Lung (tissue), 16 donors: Measurements from ENCODE around the gene ERMARD. TPM values are rescaled to one million over a fixed set of nuclear protein-coding genes. Genes with fewer than 3 reads are reported as not detected.

Experiments used
- ATAC-seq: fragments of 200-7000 bp; cut with Tn5 transposase; one replicate; pipeline ENCODE4 v1.9.1; 2020; ENCODE audit warnings: moderate number of reproducible peaks; ENCODE audit not compliant: insufficient read depth, low FRiP score
- DNase-seq, 3 donors: peaks; one replicate each; pipeline ENCODE4 v3.0.0-alpha.2; 2013 to 2017
- H3K27ac ChIP-seq, 2 donors: one replicate each; pipeline ENCODE4 v1.5.1; 2013; ENCODE audit warnings: mild to moderate bottlenecking in 2 of 2, moderate library complexity in 2 of 2, control low read depth in 1 of 2, inconsistent platforms in 1 of 2, low read depth in 1 of 2, low read length in 1 of 2
- H3K27me3 ChIP-seq, 3 donors: one replicate each; pipeline ENCODE4 v1.5.1; 2013; ENCODE audit warnings: low read length in 2 of 3; ENCODE audit not compliant: control insufficient read depth in 3 of 3, insufficient read depth in 3 of 3
- H3K36me3 ChIP-seq, 4 donors: one replicate each; pipeline ENCODE4 v1.5.1; 2013; ENCODE audit warnings: low read length in 4 of 4, mild to moderate bottlenecking in 1 of 4, moderate library complexity in 1 of 4; ENCODE audit not compliant: control insufficient read depth in 4 of 4, insufficient read depth in 4 of 4
- H3K4me1 ChIP-seq, 5 donors: one replicate each; pipeline ENCODE4 v1.5.1; 2013; ENCODE audit warnings: low read length in 5 of 5, mild to moderate bottlenecking in 2 of 5, moderate library complexity in 1 of 5; ENCODE audit not compliant: control insufficient read depth in 5 of 5, insufficient read depth in 5 of 5
- H3K4me3 ChIP-seq: one replicate; pipeline ENCODE4 v1.5.1; 2013; ENCODE audit warnings: mild to moderate bottlenecking, control low read depth, moderate library complexity
- H3K9ac ChIP-seq, 2 donors: one replicate each; pipeline ENCODE4 v1.5.1; 2013; ENCODE audit warnings: low read length in 2 of 2, control low read depth in 1 of 2; ENCODE audit not compliant: insufficient read depth in 1 of 2
- H3K9me3 ChIP-seq, 4 donors: one replicate each; pipeline ENCODE4 v1.5.1; 2013; ENCODE audit warnings: low read length in 3 of 4, mild to moderate bottlenecking in 1 of 4, moderate library complexity in 1 of 4; ENCODE audit not compliant: control insufficient read depth in 4 of 4, insufficient read depth in 3 of 4
- WGBS, 2 donors: extraction: QIAGEN DNeasy Blood & Tissue Kit; methylation state at CpG; one replicate each; pipeline ENCODE4 v1.1.7; 2013; 5-methylcytosine and 5-hydroxymethylcytosine counted together
- long read RNA-seq, 5 donors: transcript quantifications; one replicate each; lab custom pipeline, GENCODE V29; 2026
- polyA plus RNA-seq, 2 donors: library from polyadenylated mRNA; stranded (reverse); fragments of 200-250 nt; gene quantifications; one replicate each; pipeline ENCODE4 v1.2.1, GENCODE V29; 2013
- total RNA-seq, 2 donors: library from RNA; depleted of rRNA in 1 of 2; stranded (reverse); fragments of >200 nt in 1 of 2; gene quantifications; one replicate each; pipeline ENCODE4 v1.2.1, GENCODE V29; 2014 to 2021
- TF ChIP-seq, protein P1 (sequence below): IDR thresholded peaks from 2 replicates; pipeline ENCODE4 v1.5.1; 2012; ENCODE audit warnings: mild to moderate bottlenecking; ENCODE audit errors: control extremely low read depth, extremely low read depth
- donor health status: control.
- donor health status: control.
- donor health status: Bipolar disorder and iron deficiency.
- donor health status: healthy.
- donor health status: DM: yes; HTN: yes; CAD: no.

Gene ERMARD
- 10 to 100 TPM; 24.7 to 41.0 TPM for total RNA-seq
- polyA plus RNA-seq: 10 to 100 TPM; 18.7 to 55.3 TPM
- long read RNA-seq, donor 1, partial matches to known transcripts: 15 of 18 reads
- long read RNA-seq, donor 1, other reads (novel, unspliced or antisense): 0 of 18 reads
- long read RNA-seq, donor 2: 0 reads
- long read RNA-seq, donor 3, partial matches to known transcripts: 0 of 3 reads
- long read RNA-seq, donor 3, other reads (novel, unspliced or antisense): 0 of 3 reads
- long read RNA-seq, donor 4, partial matches to known transcripts: 0 of 1 reads
- long read RNA-seq, donor 4, other reads (novel, unspliced or antisense): 0 of 1 reads
- long read RNA-seq, donor 5, partial matches to known transcripts: 8 of 14 reads
- long read RNA-seq, donor 5, other reads (novel, unspliced or antisense): 0 of 14 reads

DNA sequence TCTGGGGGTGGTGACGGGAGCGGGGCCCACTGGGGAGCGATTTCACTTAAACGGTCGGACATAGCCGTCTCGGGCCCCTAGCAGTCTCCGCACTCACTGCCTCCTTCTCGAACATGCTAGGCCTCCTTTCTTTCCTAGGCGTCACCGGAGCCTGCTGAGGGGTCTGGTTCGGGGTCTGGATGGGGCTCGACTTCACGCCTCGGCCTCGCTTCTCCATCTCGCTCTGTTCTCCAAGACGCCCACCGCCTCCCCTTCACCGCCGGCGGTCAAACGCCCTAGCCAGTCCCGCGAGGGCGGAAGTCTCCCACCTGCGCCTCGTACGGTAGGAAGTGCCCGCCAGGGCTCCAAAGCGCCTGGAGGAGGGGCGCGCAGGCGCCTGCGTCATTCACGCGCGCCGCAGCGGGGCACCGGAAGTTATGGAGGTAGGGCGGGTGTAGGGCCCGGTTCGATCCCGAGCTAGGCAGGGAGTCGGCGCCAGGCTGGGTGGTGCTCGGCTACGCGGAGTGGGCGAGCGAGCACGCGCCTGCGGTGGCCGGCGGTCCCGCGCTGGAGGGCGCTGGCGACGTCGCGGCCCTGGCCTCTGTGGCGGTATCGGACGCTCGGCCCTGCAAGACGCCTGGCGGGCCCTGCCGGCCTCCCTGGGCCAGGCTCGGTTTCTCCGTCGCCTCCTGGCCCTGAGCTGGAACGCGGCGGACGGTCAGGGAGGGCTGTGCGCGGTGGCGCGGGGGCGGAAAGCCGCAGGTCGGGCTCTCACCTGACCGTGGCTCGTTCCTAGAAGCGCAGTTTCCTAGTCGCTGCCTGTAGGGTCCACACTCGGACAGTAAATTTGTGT, at the start of gene ERMARD, which contains the start of gene DYNLT2:
Gene ERMARD, plus strand, starts transcription at position 381 of the 832 bp plus-strand sequence. Its CDS starts 36 bp downstream, at position 417.
Gene DYNLT2, minus strand, starts transcription at position 331 of the 832 bp plus-strand sequence. Its CDS starts 114 bp downstream, at position 217.
- DNase-seq (peak; percentile 95 to 97 (median 96)), ATAC-seq (peak; percentile 99)
- Histone ChIP-seq H3K9ac (peak within 1 kb of the TSS; percentile 85 to 99), H3K36me3 (peaks cover 0 to 3% (median under 1%) of the 10 kb centered on the region in 4 donors), H3K4me3 (peak within 1 kb of the TSS; percentile 75), H3K27ac (peak within 1 kb of the TSS; percentile 93 to 98), H3K27me3 (no peaks in the 10 kb centered on the region), H3K9me3 (peaks cover 0 to 2% (median 0%) of the 10 kb centered on the region in 4 donors), H3K4me1 (peaks cover 3 to 22% (median 17%) of the 10 kb centered on the region in 5 donors)
- TF ChIP-seq, protein P1, sequence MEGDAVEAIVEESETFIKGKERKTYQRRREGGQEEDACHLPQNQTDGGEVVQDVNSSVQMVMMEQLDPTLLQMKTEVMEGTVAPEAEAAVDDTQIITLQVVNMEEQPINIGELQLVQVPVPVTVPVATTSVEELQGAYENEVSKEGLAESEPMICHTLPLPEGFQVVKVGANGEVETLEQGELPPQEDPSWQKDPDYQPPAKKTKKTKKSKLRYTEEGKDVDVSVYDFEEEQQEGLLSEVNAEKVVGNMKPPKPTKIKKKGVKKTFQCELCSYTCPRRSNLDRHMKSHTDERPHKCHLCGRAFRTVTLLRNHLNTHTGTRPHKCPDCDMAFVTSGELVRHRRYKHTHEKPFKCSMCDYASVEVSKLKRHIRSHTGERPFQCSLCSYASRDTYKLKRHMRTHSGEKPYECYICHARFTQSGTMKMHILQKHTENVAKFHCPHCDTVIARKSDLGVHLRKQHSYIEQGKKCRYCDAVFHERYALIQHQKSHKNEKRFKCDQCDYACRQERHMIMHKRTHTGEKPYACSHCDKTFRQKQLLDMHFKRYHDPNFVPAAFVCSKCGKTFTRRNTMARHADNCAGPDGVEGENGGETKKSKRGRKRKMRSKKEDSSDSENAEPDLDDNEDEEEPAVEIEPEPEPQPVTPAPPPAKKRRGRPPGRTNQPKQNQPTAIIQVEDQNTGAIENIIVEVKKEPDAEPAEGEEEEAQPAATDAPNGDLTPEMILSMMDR: no peak
- WGBS, 2 donors: 0% methylated on average over 90 of the region's 90 CpGs

DNA sequence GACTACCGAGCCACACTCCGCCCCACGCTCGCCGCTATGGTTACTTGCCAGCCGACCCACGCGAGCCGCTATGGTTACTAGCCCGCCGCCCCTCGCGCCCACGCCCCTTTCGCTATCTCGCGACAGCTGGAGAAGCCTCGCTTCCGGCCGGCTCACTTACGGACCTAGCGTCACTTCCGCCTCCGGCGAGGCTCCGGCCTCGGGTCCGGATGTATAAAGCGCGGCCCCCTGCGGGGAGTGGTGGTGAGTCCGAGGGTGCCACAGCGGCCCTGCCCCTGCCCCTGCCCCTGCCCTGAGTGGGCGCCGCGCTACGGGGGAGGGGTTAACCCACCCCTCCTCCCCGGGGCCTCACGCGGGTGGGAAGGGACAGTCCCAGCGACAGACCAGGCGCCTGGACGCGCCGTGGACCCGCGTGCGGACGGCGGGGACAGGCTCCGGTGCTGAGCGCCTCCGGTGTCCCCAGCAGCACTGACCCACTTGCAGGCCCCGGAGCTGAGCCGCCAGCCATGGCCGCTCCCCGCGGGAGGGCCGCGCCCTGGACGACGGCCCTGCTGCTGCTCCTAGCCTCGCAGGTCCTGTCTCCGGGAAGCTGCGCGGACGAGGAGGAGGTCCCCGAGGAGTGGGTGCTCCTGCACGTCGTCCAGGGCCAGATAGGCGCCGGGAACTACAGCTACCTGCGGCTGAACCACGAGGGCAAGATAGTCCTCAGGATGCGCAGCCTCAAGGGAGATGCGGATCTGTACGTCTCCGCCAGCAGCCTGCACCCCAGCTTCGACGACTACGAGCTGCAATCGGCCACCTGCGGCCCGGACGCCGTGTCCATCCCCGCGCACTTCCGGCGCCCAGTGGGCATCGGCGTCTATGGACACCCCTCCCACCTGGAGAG, 49.2 kb upstream of the ERMARD start, which contains the start of the genes C6orf120 and WDR27:
Gene C6orf120, plus strand, starts transcription at position 173 of the 886 bp plus-strand sequence. Its CDS starts 334 bp downstream, at position 507.
Gene WDR27, minus strand, starts transcription at position 76 of the 886 bp plus-strand sequence. CDS start 13,024 bp downstream, outside the sequence.
- Histone ChIP-seq H3K4me3 (peak within 1 kb of the TSS; percentile 88), H3K27ac (peak within 1 kb of the TSS; percentile 96 to 97), H3K4me1 (peaks cover 0 to 37% (median 5%) of the 10 kb centered on the region in 5 donors), H3K27me3 (no peaks in the 10 kb centered on the region), H3K9ac (peak within 1 kb of the TSS; percentile 42 to 74), H3K9me3 (no peaks in the 10 kb centered on the region), H3K36me3 (peaks cover 0 to 16% (median 11%) of the 10 kb centered on the region in 4 donors)
- peak; percentile 96 to 98 (median 97) for DNase-seq
- TF ChIP-seq, protein P1: no peak
- ATAC-seq: peak; percentile 97
- WGBS, 2 donors: 0% methylated on average over 74 to 92 of the region's 92 CpGs

DNA sequence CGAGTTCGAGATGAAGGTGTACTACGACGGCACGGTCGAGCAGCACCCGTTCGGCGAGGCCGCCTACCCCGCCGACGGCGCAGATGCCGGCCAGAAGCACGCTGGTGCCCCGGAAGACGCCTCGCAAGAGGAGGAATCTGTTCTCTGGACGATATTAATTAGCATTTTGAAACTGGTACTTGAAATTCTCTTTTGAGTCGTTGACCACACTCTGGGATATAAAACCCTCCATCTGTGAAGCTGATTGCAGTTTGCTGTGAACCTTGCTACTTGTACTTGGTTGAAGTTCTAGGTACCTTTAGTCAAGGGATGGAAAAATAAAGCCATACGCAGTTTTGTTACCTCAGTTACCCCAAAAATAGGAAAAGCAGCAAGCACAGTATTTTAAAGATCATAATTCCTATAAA, 48.6 kb upstream of the ERMARD start:
- ATAC-seq (no peak), DNase-seq (no peak)
- Histone ChIP-seq H3K4me3 (peak overlapping the region; percentile 88), H3K27ac (peak overlapping the region; percentile 96 to 97), H3K27me3 (no peaks in the 10 kb centered on the region), H3K36me3 (peaks cover 0 to 18% (median 12%) of the 10 kb centered on the region in 4 donors), H3K4me1 (peaks cover 0 to 37% (median 5%) of the 10 kb centered on the region in 5 donors), H3K9ac (peak overlapping the region; percentile 42 to 69), H3K9me3 (no peaks in the 10 kb centered on the region)
- TF ChIP-seq, protein P1: no peak
- WGBS, 2 donors: 4 to 5% methylated on average over 22 of the region's 22 CpGs
